IPS-20b (cell line): ENCODE results near the gene POLR3A.
A peak's percentile ranks its signal among the peaks of the same experiment; 100 is the strongest.

ENCODE experiments used
- H3K27ac ChIP-seq: one replicate; pipeline ENCODE4 v1.5.1; 2013; ENCODE audit warnings: low read length
- H3K27me3 ChIP-seq: 2 replicates; pipeline ENCODE4 v1.6.1; 2013; ENCODE audit warnings: mild to moderate bottlenecking, low read length, inconsistent platforms; ENCODE audit not compliant: insufficient read depth
- H3K36me3 ChIP-seq: 2 replicates; pipeline ENCODE4 v1.6.1; 2013; ENCODE audit warnings: low read depth, mild to moderate bottlenecking, inconsistent platforms, low read length, moderate library complexity; ENCODE audit not compliant: insufficient read depth
- H3K4me1 ChIP-seq: 2 replicates; pipeline ENCODE4 v1.6.1; 2013; ENCODE audit warnings: mild to moderate bottlenecking, control low read depth, inconsistent platforms, low read length, moderate library complexity; ENCODE audit not compliant: insufficient read depth
- H3K4me3 ChIP-seq: 2 replicates; pipeline ENCODE4 v1.5.1; 2013; ENCODE audit warnings: mild to moderate bottlenecking, low read length, inconsistent platforms
- H3K9ac ChIP-seq: 2 replicates; pipeline ENCODE4 v1.6.1; 2013; ENCODE audit warnings: low read depth, mild to moderate bottlenecking, inconsistent platforms, low read length, moderate library complexity
- H3K9me3 ChIP-seq: 2 replicates; pipeline ENCODE4 v1.6.1; 2013; ENCODE audit warnings: mild to moderate bottlenecking, low read depth, low read length, inconsistent platforms; ENCODE audit not compliant: insufficient read depth

Gene POLR3A

DNA sequence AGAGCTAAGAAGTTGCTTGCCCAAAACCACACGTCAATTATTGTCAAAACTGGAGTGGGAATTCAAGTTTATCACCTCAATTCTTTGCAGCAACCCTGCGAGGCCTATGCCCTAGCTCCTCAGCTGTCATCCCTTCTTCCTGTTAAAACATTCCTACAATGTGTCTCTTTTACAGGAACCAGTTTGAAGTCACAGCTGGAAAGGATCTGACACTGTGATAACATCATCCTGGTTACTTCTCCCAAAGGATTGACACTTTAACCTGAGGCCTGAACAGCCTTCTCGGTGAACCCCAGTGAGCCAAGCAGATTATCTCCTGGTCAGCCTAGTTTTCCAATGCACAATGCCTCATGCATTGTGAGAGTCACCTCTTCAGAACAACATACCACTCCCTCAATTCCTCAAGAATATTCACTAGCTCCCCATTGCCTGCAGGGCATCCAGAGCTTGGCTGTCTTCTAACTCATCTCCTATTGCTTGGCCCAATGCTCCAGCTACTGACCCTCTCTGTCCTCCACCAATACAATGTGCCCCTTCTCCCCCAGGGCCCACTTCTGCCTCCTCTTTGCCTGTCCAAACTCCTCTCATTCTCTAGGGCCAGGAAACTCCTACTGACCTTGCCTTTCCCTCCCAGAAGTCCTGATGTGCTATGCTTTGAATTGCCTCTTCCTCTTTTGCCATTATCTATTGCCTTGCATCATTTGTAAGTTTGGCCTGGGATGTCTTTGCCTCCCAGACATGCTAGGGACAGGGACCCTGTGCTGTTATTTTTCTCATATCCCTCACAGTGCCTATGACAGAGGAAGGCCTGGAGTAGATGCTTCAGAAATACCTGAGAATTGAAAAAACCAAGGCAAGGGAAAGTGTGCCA lies 92.4 kb downstream of the POLR3A start:
- no peaks in the 10 kb centered on the region for H3K36me3 ChIP-seq
- H3K4me1 ChIP-seq = no peaks in the 10 kb centered on the region
- no peak overlapping the region for H3K4me3 ChIP-seq
- H3K9me3 ChIP-seq = no peaks in the 10 kb centered on the region
- no peaks in the 10 kb centered on the region for H3K27me3 ChIP-seq
- no peak overlapping the region for H3K9ac ChIP-seq
- no peak overlapping the region for H3K27ac ChIP-seq

DNA sequence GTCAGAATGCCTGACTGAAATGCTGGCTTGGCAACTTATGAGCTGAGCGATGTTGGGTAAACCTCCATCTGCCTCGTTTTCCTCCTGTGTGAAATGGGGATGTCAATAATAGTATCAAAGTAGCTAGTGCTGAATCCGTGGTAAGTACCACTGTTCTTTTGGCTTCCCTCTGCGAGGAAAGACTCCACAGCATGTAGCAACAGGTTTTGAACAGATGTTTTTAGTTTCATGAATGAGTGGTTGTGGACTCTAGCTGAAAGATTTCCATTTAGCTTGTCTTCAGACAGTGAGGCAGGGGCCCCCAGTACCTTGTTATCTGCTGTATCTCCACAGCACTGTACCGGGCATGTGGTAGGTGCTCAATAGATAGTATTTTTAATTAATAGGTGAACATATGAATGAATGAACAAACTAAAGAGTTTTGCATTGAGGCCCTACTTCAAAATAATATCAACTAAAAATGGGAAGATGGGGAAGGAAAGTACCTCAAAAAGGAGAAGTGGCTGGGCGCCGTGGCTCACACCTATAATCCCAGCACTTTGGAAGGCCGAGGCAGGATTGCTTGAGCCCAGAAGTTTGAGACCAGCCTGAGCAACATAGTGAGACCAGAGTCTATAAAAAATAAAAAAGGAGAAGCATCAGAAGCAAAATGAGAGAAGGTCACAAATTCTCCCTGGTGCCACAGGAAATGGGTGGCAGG lies 97.1 kb downstream of the POLR3A start:
- Histone ChIP-seq H3K4me1 (no peaks in the 10 kb centered on the region; the same call in 1 of the 2 replicates), H3K4me3 (no peak overlapping the region), H3K9me3 (no peaks in the 10 kb centered on the region), H3K27me3 (peaks cover 15% of the 10 kb centered on the region), H3K9ac (no peak overlapping the region), H3K36me3 (no peaks in the 10 kb centered on the region), H3K27ac (no peak overlapping the region)

DNA sequence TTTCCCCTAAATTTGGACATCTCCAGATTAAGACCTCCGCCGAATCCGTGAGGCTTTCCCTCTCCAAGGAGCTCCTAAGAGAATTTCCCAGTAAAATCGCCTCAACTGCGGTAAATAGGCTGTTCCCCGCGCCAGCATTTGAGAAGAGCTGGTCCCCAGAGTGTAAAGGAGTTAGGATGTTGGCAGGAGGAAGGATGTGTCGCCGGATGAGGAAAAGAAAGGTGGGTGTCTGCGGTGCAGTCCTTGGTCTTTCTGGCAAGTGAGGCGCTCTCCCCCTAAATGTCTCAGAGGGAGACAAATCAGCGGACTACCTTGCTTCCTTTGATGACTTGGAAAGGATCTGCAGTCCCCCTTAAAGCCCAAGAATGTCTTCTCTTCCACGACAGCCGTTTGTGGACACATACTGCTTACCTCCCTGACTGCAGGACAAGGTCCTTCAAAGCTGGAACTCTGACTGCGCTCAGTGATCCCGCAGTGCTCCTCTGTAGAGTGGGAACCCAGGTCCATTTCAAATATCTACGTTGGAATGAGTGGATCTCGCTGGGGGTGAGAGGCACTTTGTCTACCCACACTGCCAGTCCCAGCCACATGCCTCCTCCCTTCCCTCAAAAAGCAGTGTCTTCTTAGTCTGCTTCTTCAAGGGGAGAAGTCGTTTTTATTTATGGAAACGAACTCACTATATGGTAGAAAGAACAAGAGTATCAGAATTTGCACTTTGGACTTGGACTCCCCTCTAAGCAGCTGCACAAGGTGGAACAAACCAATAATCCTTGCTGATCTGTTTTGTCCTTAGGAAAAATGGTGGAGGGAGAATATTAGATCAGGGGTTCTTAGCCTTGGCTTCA lies 101.7 kb downstream of the POLR3A start:
- Histone ChIP-seq H3K4me3 (peak overlapping the region; percentile 81), H3K9ac (peak overlapping the region; percentile 71; the same call in 1 of the 2 replicates), H3K27ac (no peak overlapping the region), H3K36me3 (no peaks in the 10 kb centered on the region), H3K9me3 (no peaks in the 10 kb centered on the region), H3K27me3 (peaks cover 16% of the 10 kb centered on the region), H3K4me1 (peaks cover 13% of the 10 kb centered on the region)

DNA sequence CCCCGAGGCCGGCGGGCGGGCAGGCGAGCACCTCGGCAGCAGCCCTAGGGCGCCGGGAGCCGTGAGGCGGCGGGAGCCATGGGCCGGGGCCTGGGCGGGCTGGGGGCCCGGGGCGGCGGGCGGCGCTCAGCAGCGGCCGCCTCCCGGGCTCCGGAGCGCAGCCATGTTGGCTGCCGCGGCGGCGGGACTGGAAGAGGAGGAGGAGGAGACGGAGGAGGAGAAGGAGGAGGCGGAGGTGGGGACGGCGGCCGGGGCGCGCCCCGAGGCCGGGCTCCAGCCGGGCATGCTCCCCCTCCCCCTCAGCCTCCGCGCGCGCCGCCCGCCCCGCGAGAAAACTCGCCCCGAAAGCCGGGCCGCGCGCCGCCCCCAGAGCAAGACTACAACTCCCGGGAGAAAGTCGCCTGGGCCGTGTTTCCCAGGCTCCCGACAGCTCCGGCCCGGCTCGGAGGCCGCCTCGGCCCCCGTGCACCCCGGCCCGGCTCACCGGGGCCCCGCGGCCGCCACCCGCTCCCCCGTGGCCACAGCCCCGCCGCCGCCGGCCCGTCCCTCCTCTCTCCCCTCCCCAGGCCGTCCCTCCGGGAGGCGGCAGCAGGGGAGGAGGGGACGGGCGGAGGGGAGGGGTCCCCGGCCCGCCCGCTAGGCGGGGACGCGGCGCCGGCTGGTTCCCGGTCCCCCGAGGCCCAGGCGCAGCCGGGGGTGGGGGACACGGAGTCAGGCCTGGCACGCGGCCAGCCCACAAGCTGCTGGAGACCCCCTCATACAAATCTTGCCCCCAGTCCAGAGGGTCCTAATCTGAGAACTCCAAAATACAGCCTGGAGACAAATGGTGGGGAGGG lies 102.5 kb downstream of the POLR3A start, which contains the start of gene DLG5:
Gene DLG5, minus strand, starts transcription at position 190 of the 836 bp plus-strand sequence. CDS start 235 bp downstream, outside the sequence.
- Histone ChIP-seq H3K27me3 (peaks cover 16% of the 10 kb centered on the region), H3K9ac (peak within 1 kb of the TSS; percentile 83; the same call in 1 of the 2 replicates), H3K9me3 (no peaks in the 10 kb centered on the region), H3K36me3 (no peaks in the 10 kb centered on the region), H3K4me1 (peaks cover 14% of the 10 kb centered on the region), H3K4me3 (peak within 1 kb of the TSS; percentile 81), H3K27ac (no peak within 1 kb of the TSS)

DNA sequence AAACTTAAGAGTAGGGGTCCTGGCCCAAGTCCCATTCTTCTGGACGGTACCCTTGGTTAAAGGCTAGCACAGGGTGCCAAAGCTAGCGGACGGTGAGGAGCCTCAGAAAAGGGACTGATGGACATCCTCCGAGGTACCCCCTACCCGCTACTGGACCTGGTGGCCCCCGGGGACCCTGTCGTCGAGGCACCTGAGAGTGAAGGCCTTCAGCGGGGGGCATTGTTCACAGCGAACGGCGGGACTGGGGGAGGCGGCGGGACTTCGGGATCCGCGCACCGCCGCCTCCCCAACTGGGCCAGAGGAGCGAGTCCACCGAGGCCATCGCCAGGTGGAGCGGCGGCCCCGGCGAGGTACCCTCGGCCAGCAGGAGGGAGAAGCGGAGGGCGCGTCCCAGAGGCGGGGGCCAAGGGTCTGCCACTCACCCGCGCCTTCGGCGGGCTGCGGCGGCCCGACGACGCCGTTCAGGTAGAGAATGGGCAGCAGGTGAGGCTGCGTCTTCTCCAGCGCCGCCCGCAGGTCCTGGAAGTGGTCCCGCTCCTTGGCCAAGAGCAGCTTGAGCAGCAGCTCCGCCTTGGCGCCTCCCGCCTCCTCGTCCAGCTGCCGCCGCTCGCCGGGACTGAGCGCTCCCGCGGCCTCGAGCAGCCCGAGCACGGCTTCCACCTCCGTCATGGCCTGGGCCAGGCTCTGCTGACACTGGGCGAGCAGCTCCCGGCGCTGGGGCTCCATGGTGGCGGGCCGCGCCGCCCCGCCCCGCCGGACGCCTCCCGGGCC lies 103.3 kb downstream of the POLR3A start:
- Histone ChIP-seq H3K36me3 (no peaks in the 10 kb centered on the region), H3K9me3 (no peaks in the 10 kb centered on the region), H3K27ac (no peak overlapping the region), H3K27me3 (peaks cover 16% of the 10 kb centered on the region), H3K4me1 (peaks cover 14% of the 10 kb centered on the region), H3K4me3 (peak overlapping the region; percentile 81), H3K9ac (peak overlapping the region; percentile 83; the same call in 1 of the 2 replicates)

DNA sequence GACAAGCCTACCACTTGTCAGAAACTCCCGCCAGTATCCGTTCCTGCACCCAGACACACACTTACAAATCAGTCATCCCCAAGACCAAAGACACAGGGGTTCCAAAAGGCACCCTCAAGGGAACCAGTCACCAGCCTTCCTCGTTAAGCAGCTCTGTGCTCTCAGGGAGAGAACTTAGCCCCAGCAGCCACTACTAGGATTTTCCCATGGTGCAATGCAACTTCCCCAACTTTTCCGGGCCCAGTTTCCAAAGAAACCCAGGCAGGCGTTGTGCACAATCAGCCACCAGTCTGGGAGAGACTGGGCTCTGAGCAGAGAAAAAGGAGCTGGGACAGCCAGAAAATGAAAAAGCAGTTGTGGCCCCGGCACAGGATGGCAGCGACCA lies 103.9 kb downstream of the POLR3A start:
- Histone ChIP-seq H3K27me3 (peaks cover 16% of the 10 kb centered on the region), H3K9me3 (no peaks in the 10 kb centered on the region), H3K4me1 (peaks cover 14% of the 10 kb centered on the region), H3K4me3 (peak overlapping the region; percentile 81), H3K27ac (no peak overlapping the region), H3K9ac (peak overlapping the region; percentile 83; the same call in 1 of the 2 replicates), H3K36me3 (no peaks in the 10 kb centered on the region)

DNA sequence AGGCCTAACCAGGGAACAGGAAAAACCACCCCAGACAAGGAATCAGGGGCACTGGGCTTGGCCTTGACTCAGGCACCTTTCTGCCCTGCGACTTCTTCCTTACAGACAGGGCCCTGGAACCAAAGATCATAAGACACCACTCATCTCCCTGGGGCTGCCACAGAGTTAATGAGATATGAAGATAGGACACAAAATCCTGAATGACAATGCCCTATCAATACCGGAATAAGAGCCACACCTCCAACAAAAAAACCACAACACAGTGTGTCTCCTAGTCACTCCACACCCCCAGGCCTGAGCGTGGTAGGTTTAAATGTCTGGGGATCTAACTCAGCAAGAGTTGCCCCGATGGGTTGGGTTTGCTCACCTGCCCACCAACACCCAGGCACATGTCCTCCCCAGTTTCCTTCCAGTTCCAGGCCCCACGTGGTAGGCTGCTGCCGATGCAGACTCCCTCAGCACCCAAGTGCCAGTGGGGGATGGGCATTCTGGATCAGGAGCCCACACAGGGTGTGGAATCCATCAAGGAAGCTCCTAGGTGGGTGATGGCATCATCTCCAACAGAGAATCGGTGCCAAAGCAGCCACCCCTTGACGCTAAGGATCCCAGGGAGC lies 106.6 kb downstream of the POLR3A start:
- peaks cover 17% of the 10 kb centered on the region for H3K4me1 ChIP-seq
- H3K4me3 ChIP-seq = no peak overlapping the region
- no peaks in the 10 kb centered on the region for H3K36me3 ChIP-seq

DNA sequence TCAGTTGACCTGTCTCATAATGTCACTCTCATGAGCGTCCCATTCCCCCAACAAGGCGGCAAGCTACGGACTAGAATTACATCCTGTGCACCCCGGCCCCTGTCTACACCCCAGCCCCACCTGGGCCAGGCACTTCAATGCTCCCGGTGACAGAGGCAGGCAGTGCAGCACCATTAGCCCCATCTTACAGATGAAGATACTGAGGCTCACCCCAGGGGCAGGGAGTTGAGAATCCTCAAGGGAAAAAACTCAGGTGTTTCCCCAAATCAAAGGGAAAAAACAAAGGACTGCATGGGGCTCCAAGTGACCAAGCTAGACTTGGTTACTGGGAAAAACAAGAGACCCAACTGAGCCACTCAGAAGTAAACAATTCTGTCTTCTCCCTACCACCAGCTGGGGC lies 107.3 kb downstream of the POLR3A start:
- no peak overlapping the region for H3K27ac ChIP-seq

More for the DNA sequence above, 106.6 kb downstream of the POLR3A start:
- Histone ChIP-seq H3K9ac (no peak overlapping the region), H3K27ac (no peak overlapping the region), H3K27me3 (peaks cover 6% of the 10 kb centered on the region; the same call in 1 of the 2 replicates), H3K9me3 (no peaks in the 10 kb centered on the region)

DNA sequence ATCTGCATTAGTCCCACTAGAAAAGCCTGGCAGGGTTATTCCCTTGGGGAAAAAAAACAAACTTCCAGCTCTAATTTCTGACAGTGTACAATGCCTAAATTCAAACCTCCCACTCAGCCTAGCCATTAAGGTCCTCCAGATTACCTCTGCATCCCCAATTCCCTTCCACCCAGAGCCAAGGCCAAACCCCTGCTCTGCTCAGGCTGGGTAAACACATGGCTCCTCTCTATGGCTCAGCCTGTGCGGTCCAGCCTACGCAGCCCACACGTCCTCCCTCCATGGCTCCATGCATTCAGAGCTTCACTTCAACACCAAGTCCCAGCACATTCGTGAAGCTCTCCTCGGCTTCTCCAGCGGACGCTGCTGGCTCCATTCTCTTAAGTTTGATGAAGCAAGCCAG lies 107.9 kb downstream of the POLR3A start:
- Histone ChIP-seq H3K9me3 (no peaks in the 10 kb centered on the region), H3K9ac (no peak overlapping the region), H3K27me3 (no peaks in the 10 kb centered on the region), H3K4me3 (no peak overlapping the region), H3K4me1 (peaks cover 17% of the 10 kb centered on the region), H3K27ac (no peak overlapping the region), H3K36me3 (no peaks in the 10 kb centered on the region)

More for the DNA sequence above, 107.3 kb downstream of the POLR3A start:
- Histone ChIP-seq H3K4me3 (no peak overlapping the region), H3K9me3 (no peaks in the 10 kb centered on the region), H3K36me3 (no peaks in the 10 kb centered on the region), H3K27me3 (no peaks in the 10 kb centered on the region; the same call in 1 of the 2 replicates), H3K9ac (no peak overlapping the region), H3K4me1 (peaks cover 17% of the 10 kb centered on the region)

DNA sequence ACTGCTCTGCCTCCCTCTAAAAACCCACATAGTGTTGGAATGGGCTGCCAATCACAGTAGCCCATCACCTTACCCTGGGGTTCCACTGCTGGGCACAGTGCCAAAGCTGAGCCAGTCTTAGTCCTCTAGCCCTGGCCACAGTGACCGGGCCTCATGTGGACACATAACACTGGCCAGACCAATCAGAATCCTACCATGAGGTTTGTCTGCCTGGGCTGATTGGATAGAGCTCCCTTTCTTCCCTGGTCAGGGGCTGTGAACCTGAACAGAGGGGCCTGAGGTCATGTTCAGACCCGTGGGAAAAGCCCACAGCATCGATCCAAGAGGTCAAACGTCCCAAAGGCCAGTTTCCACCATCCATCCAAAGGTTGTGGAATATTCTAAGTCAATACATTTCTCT lies 108.8 kb downstream of the POLR3A start:
- Histone ChIP-seq H3K27ac (no peak overlapping the region), H3K4me1 (peaks cover 14% of the 10 kb centered on the region)

More for the DNA sequence above, 108.8 kb downstream of the POLR3A start:
- Histone ChIP-seq H3K9ac (no peak overlapping the region), H3K4me3 (no peak overlapping the region), H3K27me3 (no peaks in the 10 kb centered on the region), H3K36me3 (no peaks in the 10 kb centered on the region), H3K9me3 (no peaks in the 10 kb centered on the region)
